ENCODE results near the gene C16orf87. TPM values are rescaled to one million over a fixed set of nuclear protein-coding genes. Genes with fewer than 3 reads are reported as not detected.
"Not testable (repeated sequence)": the region's sequence is repeated elsewhere in the genome, so short reads cannot be mapped to it uniquely, and the experiment has no call there.

Gene C16orf87
- total RNA-seq, 3 donors from 2014 or later: 19.5 to 24.8 (median 22.4) TPM

DNA sequence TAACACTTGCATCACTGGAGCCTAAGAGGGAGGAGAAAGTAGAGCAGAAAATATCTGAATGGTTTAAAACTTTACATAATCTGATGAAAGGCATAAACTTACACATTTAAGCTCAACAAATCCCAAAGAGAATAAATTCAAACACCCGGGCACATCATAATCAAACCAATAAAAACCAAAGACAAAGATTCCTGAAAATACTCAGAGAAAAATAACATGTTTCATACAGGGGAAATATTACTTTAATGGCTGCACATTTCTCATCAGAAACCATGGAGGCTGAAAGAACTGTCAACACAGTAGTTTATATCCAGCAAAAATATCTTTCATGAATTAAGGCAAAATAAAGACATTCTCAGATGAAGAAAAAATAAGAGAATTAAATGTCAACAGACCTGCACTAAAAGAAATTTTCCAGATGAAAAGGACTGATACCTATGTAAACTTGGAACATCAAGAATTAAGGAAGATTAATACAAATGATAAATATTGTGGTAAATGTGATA lies 34.2 kb downstream of the C16orf87 start:
- DNase-seq (no peak), ATAC-seq (no peak)
- Mint-ChIP-seq H3K27me3 (ENCODE audit: low read depth) (no peaks in the 10 kb centered on the region), H3K9me3 (peaks cover 22% of the 10 kb centered on the region), H3K4me3 (no peak overlapping the region), H3K36me3 (ENCODE audit: insufficient read depth) (peaks cover 28% of the 10 kb centered on the region), H3K4me1 (ENCODE audit: low read depth) (peaks cover 1% of the 10 kb centered on the region)

DNA sequence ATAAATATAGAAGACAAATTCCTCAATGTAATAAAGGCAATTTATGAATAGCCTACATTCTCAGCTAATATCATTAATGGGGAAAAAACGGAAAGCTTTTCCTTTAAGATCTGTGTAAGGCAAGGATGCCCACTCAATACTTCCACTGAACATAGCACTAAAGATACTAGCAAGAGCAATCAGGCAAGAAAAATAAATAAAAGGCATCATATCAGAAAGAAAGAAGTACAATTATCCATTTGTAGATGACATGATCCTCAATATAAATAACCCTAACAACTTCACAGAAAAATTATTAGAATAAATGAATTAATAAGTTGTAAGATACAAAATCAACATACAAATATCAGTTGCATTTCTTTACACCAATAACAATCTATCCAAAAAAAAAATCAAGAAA lies 37.1 kb downstream of the C16orf87 start:
- Mint-ChIP-seq H3K27me3 (ENCODE audit: low read depth) (no peaks in the 10 kb centered on the region), H3K9me3 (peaks cover 22% of the 10 kb centered on the region), H3K4me1 (ENCODE audit: low read depth) (peaks cover 14% of the 10 kb centered on the region), H3K36me3 (ENCODE audit: insufficient read depth) (peaks cover 26% of the 10 kb centered on the region), H3K4me3 (no peak overlapping the region)
- DNase-seq (no peak), ATAC-seq (no peak)

DNA sequence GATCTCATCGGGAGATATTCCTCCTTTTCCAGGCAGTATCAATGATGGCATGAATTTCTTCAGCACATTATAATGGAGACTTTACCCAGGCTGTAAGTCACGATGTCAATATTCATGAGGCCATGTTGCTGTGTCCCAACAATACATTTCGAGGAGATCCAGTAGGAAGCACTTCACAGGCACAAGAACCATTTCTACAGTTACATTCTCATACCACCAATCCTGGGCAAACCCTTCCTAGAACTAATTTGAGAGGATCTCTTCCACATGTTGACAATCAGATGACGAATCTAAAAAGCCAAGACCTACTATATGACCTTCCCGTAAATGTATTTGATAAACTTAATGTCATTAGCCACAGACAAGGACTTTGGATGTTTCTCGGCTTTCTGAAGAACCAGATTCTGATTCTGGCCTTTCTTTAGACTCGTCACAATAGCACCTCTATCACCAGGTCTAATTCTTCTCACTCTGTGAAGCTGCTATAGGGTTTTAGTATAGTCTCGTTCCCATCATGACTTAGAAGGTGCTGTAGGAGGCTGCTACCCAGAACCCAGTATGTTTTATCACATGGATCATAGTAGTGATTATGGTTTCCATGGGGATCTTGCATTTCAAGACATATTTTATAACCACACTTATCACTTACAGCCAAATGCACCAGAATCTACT lies 40.2 kb downstream of the C16orf87 start:
- peak overlapping the region; percentile 77 for H3K4me3 Mint-ChIP-seq

DNA sequence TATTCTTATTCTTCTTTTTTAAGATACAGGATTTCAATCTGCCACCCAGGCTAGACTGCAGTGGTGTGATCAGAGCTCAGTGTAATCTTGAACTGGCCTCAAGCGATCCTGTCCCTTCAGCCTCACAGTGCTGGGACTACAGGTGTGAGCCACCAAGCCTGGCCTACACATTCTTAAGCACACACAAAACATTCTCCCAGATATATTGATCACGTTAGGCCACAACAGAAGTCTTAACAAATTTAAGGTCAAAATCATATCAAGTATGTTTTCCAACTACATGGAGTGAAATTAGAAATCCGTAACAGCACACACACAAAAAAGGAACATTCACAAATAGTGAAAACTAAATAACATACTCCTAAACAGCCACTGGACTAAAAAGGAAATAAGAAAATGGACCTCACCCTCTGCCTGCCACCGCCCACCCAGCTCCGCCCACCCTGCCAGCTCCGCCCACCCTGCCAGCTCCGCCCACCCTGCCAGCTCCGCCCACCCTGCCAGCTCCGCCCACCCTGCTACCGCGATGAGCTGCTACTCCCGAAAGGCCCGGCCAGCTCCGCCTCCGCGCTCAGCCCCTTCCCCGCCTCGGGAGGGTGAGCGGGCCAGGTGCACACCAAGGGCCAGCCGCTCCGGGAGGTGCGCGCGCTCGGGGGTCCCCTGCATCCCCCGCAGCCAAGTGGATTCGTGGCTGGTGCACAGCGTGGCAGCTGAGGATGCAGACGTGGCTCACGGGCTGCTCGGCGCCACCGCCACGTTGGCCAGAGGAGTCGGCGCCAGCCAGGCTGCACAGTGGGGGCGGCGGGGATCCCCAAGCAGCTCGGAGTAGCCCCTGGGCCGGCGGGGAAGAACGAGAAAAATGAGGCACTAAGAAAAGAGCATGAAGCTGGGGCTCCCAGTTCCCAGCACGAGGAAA lies 41.2 kb downstream of the C16orf87 start:
- peak overlapping the region; percentile 77 for H3K4me3 Mint-ChIP-seq
- H3K36me3 Mint-ChIP-seq (ENCODE audit: insufficient read depth): peaks cover 6% of the 10 kb centered on the region
- H3K4me1 Mint-ChIP-seq (ENCODE audit: low read depth): peaks cover 18% of the 10 kb centered on the region
- ATAC-seq (peak; percentile 93 to 98), DNase-seq (peak; percentile 65)
- no peaks in the 10 kb centered on the region for H3K27me3 Mint-ChIP-seq (ENCODE audit: low read depth)
- peaks cover 19% of the 10 kb centered on the region for H3K9me3 Mint-ChIP-seq

More for the DNA sequence above, 40.2 kb downstream of the C16orf87 start:
- Mint-ChIP-seq H3K4me1 (ENCODE audit: low read depth) (peaks cover 18% of the 10 kb centered on the region), H3K36me3 (ENCODE audit: insufficient read depth) (peaks cover 15% of the 10 kb centered on the region), H3K27me3 (ENCODE audit: low read depth) (no peaks in the 10 kb centered on the region), H3K9me3 (peaks cover 26% of the 10 kb centered on the region)
- DNase-seq: no peak
- no peak for ATAC-seq

DNA sequence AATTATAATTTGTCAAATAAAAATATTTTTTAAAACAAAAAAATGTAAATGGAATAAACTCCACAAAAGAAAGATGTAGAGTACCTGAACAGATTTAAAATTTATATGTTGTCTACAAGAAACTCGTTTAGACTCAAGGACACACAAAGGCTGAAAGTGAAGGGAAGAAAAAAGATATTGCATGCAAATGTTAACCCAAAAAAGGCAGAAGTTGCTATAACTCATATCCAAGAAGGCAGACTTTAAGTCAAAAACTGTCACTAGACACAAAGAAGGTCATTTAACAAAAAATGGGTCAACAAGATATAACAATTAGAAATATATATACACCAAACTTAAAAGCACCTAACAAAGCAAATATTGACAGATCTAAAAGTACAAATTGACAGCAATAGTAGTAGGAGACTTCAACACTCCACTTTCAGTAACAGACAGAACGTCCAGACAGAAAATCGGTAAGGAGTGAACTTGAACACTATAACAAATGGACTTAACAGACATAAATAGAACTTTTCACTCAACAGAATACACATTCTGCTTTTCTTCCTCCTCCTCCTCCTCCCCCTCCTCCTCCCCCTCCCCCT lies 42.0 kb downstream of the C16orf87 start:
- H3K9me3 Mint-ChIP-seq: peaks cover 14% of the 10 kb centered on the region
- no peaks in the 10 kb centered on the region for H3K27me3 Mint-ChIP-seq (ENCODE audit: low read depth)
- ATAC-seq (no peak), DNase-seq (no peak)
- H3K4me1 Mint-ChIP-seq (ENCODE audit: low read depth): peaks cover 18% of the 10 kb centered on the region
- H3K36me3 Mint-ChIP-seq (ENCODE audit: insufficient read depth): peaks cover 2% of the 10 kb centered on the region
- peak overlapping the region; percentile 13 for H3K4me3 Mint-ChIP-seq

DNA sequence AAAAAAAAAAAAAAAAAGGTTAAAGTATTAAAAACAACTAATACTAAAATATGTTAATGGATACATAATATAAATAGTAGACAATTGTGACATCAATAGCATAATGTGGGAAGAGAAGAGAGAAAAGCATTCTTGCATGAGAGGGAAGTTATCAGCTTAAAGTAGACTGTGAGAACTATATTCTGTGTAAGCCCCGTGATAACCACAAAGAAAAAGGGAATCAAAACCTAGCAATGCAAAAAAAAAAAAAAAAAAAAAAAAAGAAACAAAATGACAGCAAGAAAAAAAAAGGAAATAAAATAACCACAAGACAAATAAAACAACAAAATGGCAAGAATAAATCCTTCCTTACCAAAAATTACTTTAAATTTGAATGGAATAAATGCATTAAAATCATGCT lies 43.1 kb downstream of the C16orf87 start:
- H3K4me1 Mint-ChIP-seq (ENCODE audit: low read depth): peaks cover 18% of the 10 kb centered on the region
- no peak for DNase-seq
- no peaks in the 10 kb centered on the region for H3K36me3 Mint-ChIP-seq (ENCODE audit: insufficient read depth)
- peaks cover 10% of the 10 kb centered on the region for H3K9me3 Mint-ChIP-seq
- no peak overlapping the region for H3K4me3 Mint-ChIP-seq
- no peak for ATAC-seq
- no peaks in the 10 kb centered on the region for H3K27me3 Mint-ChIP-seq (ENCODE audit: low read depth)

DNA sequence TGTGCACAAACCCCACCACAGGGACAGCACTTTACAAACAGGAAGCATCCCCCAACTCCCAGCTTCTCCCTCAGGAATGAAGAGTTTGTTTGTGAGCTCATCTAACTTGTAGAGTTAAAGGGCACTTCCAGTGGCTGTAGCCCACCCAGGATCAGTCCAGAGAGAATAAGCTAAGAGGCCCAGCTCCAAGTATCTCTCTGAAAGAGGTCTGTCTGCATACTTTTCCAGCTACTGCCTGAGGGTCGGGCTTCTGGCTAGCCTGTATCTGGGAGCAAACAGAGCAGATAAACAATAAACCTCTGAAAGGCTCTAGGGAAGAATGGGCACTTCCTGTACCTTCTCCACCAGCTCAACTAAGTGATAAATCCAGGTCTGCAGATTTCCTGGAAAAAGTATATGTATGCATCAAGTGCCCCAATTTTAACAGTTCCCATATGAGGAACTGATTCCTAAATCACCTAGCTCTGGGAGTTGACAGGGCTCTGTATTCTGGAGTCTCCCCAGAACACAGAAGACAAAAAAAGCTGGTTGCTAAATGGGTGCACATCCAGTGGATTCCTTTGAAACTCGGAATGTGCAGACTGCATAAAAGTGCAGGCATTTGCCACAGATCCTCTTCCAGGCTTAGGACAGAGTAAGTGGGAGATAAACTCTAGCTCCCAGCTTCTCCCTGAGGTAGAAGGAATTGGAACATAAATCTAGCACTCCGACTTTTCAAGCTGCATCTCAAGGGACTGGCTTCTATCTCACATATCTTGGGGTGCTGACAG lies 45.7 kb downstream of the C16orf87 start:
- DNase-seq: no peak
- no peak overlapping the region for H3K4me3 Mint-ChIP-seq
- H3K36me3 Mint-ChIP-seq (ENCODE audit: insufficient read depth): no peaks in the 10 kb centered on the region

DNA sequence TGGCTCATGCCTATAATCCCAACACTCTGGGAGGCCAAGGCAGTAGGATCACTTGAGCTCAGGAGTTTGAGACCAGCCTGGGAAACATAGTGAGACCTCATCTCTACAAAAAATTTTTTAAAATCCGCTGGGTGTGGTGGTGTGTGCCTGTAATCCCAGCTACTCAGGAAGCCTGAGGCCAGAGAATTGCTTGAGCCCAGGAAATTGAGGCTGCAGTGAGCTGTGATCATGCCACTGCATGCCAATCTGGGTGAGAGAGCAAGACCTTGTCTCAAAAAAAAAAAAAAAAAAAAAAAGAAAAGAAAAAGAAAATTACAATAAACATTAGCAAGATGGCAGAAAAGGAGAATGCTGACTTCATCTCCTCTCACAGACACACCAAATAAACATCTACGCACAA lies 46.4 kb downstream of the C16orf87 start:
- H3K36me3 Mint-ChIP-seq (ENCODE audit: insufficient read depth); H3K4me3 Mint-ChIP-seq; H3K4me1 Mint-ChIP-seq (ENCODE audit: low read depth); DNase-seq; H3K27me3 Mint-ChIP-seq (ENCODE audit: low read depth); ATAC-seq; H3K9me3 Mint-ChIP-seq: not testable (repeated sequence)

More for the DNA sequence above, 45.7 kb downstream of the C16orf87 start:
- Mint-ChIP-seq H3K4me1 (ENCODE audit: low read depth) (peaks cover 10% of the 10 kb centered on the region), H3K27me3 (ENCODE audit: low read depth) (no peaks in the 10 kb centered on the region), H3K9me3 (peaks cover 10% of the 10 kb centered on the region)
- ATAC-seq: no peak

DNA sequence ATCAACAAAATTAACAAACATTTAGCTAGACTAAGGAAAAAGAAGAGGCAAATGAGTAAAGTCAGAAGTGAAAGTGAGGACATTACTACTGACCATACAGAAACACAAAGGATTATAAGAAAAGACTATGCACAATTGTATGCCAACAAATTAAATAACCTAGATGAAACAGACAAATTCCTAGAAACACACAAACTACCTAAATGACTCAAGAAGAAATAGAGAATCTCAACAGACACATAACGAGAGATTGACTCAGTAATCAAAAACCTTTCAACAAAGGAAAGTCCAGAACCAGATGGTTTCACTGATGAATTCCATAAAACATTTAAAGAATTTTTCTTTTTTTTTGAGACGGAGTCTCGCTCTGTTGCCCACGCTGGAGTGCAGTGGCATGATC lies 47.2 kb downstream of the C16orf87 start:
- DNase-seq: no peak
- Mint-ChIP-seq H3K4me3 (no peak overlapping the region), H3K9me3 (peaks cover 10% of the 10 kb centered on the region), H3K27me3 (ENCODE audit: low read depth) (no peaks in the 10 kb centered on the region), H3K36me3 (ENCODE audit: insufficient read depth) (no peaks in the 10 kb centered on the region), H3K4me1 (ENCODE audit: low read depth) (peaks cover 4% of the 10 kb centered on the region)
- ATAC-seq: peak in 1 of 2 donors; percentile 21

DNA sequence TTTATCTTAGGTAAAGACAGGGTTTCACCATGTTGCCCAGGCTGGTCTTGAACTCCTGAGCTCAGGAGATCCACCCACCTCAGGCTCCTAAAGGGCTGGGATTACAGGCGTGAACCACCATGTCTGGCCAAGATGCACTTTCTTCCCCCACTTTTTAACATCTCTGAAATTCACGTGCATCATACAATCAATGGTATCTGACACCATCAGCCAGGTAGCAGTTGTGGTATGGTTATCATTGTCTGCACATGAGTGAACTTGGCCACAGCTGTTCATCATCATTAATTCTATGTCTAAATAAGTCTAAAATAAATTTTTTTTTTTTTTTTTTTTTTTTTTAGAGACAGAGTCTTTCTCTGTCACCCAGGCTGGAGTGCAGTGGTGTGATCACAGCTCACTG lies 48.7 kb downstream of the C16orf87 start:
- no peaks in the 10 kb centered on the region for H3K27me3 Mint-ChIP-seq (ENCODE audit: low read depth)
- no peak for ATAC-seq
- DNase-seq: no peak

DNA sequence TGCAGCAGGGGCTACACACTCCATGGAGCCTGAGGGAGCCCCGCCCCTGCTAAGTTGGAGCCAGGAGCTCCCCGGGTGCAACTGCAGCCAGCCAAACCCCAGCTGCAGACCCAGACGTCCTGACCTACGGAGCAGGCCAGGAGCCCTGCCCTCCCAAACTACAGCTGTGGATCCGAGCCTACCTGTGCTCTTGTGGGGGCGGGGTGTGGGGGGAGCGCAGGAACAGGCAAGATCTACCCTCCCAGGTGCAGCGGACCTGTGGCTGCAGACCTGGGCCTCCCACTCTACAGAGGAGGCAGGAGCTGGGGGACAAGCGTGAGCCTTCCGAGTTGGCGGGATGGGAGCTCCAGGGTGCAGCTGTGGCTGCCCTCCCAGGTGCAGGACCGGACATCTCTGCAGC lies 53.2 kb downstream of the C16orf87 start:
- Mint-ChIP-seq H3K36me3 (ENCODE audit: insufficient read depth) (no peaks in the 10 kb centered on the region), H3K9me3 (no peaks in the 10 kb centered on the region), H3K4me1 (ENCODE audit: low read depth) (no peaks in the 10 kb centered on the region), H3K4me3 (no peak overlapping the region), H3K27me3 (ENCODE audit: low read depth) (no peaks in the 10 kb centered on the region)
- no peak for ATAC-seq
- no peak for DNase-seq

More for the DNA sequence above, 48.7 kb downstream of the C16orf87 start:
- peaks cover 10% of the 10 kb centered on the region for H3K9me3 Mint-ChIP-seq
- H3K4me1 Mint-ChIP-seq (ENCODE audit: low read depth): no peaks in the 10 kb centered on the region
- H3K36me3 Mint-ChIP-seq (ENCODE audit: insufficient read depth): no peaks in the 10 kb centered on the region
- H3K4me3 Mint-ChIP-seq: no peak overlapping the region

DNA sequence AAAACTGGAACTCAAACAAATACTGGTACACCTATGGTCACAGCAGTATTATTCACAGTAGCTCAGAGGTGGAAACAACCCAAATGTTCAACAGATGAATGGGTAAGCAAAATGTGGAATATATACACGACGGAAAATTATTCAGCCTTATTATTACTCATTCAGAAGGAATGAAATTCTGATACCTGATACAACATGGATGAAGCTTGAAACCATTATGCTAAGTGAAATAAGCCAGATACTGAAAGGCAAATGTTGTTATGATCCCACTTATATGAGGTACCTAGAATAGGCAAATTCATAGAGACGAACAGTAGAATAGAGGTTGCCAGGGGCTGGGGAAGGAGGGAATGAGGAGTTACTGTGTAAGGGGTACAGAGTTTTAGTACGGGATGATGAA lies 55.8 kb downstream of the C16orf87 start:
- Mint-ChIP-seq H3K27me3 (ENCODE audit: low read depth) (no peaks in the 10 kb centered on the region), H3K4me1 (ENCODE audit: low read depth) (no peaks in the 10 kb centered on the region), H3K4me3 (no peak overlapping the region), H3K9me3 (no peaks in the 10 kb centered on the region), H3K36me3 (ENCODE audit: insufficient read depth) (no peaks in the 10 kb centered on the region)
- ATAC-seq: no peak
- no peak for DNase-seq

DNA sequence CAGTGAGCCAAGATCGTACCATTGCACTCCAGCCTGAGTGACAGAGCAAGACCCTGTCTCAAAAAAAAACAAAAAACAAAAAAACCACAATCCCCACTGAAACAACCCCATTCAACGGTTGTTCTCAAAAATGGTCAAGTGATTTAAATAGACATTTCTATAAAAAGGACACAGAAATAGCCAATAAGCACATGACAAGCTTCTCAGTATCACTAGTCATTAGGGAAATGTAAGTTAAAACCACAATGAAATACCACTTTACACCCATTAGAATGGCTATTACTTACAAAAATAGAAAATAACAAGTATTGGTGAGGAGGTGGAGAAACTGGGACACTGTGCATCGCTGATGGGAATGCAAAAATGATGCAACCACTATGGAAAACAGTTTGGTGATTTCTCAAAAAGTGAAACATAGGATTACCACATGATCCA lies 56.2 kb downstream of the C16orf87 start:
- DNase-seq (no peak), ATAC-seq (no peak)
- Mint-ChIP-seq H3K36me3 (ENCODE audit: insufficient read depth) (no peaks in the 10 kb centered on the region), H3K4me3 (no peak overlapping the region), H3K9me3 (no peaks in the 10 kb centered on the region), H3K4me1 (ENCODE audit: low read depth) (no peaks in the 10 kb centered on the region), H3K27me3 (ENCODE audit: low read depth) (no peaks in the 10 kb centered on the region)

DNA sequence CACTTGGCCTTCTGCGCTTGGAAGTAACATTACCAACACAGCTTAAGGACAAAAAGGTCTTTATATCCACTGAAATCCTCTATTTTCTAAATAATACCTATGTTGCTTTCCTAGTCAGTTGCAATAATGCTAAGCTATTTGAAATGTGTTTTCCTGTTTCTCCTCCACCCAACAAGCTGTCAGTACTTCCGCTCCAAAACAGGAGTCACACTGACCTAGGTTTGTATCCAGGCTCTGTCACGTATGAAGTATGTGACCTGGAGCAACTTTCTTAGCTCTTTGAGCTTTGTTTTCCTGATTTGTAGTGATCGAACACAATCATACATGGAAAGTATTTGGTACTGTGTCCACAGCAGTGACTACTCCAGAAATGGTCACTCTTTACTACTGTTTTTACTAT lies 58.5 kb downstream of the C16orf87 start:
- ATAC-seq: no peak
- no peaks in the 10 kb centered on the region for H3K27me3 Mint-ChIP-seq (ENCODE audit: low read depth)
- H3K4me1 Mint-ChIP-seq (ENCODE audit: low read depth): no peaks in the 10 kb centered on the region
- DNase-seq: no peak
- H3K4me3 Mint-ChIP-seq: no peak overlapping the region
- no peaks in the 10 kb centered on the region for H3K9me3 Mint-ChIP-seq
- H3K36me3 Mint-ChIP-seq (ENCODE audit: insufficient read depth): no peaks in the 10 kb centered on the region

Measured in activated T-cell treated with anti-CD3 and anti-CD28 coated beads, Interleukin-2, amount 50 U/mL, for 4 hours (primary cell).